HepG2 (cell line): Measurements from ENCODE around the gene EFL1. TPM values are rescaled to one million over a fixed set of nuclear protein-coding genes. Genes with fewer than 3 reads are reported as not detected.

Experiments
- ATAC-seq: fragments of 200-7000 bp; cut with Tn5 transposase; 3 replicates; pipeline ENCODE4 v1.9.1; 2020; ENCODE audit warnings: mild to moderate bottlenecking, moderate library complexity
- BruUV-seq: library from RNA; stranded (reverse); fragments of 400-500 nt; replicated peaks from 2 replicates; lab custom pipeline; 2021; lab: Mats Ljungman, UMichigan
- CTCF ChIA-PET: fragments of 300-600 bp; formaldehyde crosslinking; extraction: SDS; loops from one replicate; lab custom pipeline; 2021; ENCODE audit warnings: low total read pairs, inconsistent platforms, low intra/inter-chr PET ratio; lab: Yijun Ruan, JAX
- POLR2A ChIA-PET: fragments of 350-600 bp; sonication (Branson Sonifier 250); formaldehyde crosslinking; loops from one replicate; lab custom pipeline; 2020; ENCODE audit warnings: antibody characterized with exemption, inconsistent platforms; lab: Yijun Ruan, JAX
- DNase-seq: peaks from one replicate; pipeline ENCODE4 v3.0.0-alpha.2; 2015; ENCODE audit warnings: low spot score
- FAIRE-seq: peaks from 3 replicates; lab custom pipeline; 2011; peaks lifted over from hg19 to GRCh38; lab: Jason Lieb, UNC
- H2AFZ ChIP-seq: one replicate; pipeline ENCODE4 v1.6.1; 2011; ENCODE audit warnings: low read length, inconsistent platforms
- H3K27ac ChIP-seq: fragments of 300-600 bp; 3 replicates; pipeline ENCODE4 v1.8.0; 2011; ENCODE audit warnings: mixed run types, mild to moderate bottlenecking, mixed read lengths, low read length, inconsistent platforms; ENCODE audit not compliant: insufficient read depth; ENCODE audit errors: extremely low read length
- H3K27me3 ChIP-seq, 2 experiments: fragments of 200-600 bp in 1 of 2; 2 replicates in 1 of 2; 3 replicates in 1 of 2; pipeline versions ENCODE4 v1.6.0 to v1.8.0; 2011; ENCODE audit warnings: low read length in 2 of 2, mild to moderate bottlenecking in 2 of 2, moderate library complexity in 2 of 2, inconsistent platforms in 1 of 2; ENCODE audit not compliant: insufficient read depth in 2 of 2, control insufficient read depth in 1 of 2
- H3K36me3 ChIP-seq, 2 experiments: fragments of 200-600 bp in 1 of 2; replicated peaks in 1 of 2; 2 replicates in 1 of 2; 3 replicates in 1 of 2; pipeline versions ENCODE4 v1.5.1 to v1.8.0; 2011; ENCODE audit warnings: low read length in 2 of 2, inconsistent platforms in 1 of 2; ENCODE audit not compliant: insufficient read depth in 2 of 2, control insufficient read depth in 1 of 2
- H3K4me1 ChIP-seq: 2 replicates; pipeline ENCODE4 v1.5.1; 2012; ENCODE audit warnings: low read length, inconsistent platforms; ENCODE audit not compliant: insufficient read depth
- H3K4me2 ChIP-seq: 2 replicates; pipeline ENCODE4 v1.6.0; 2011; ENCODE audit warnings: low read depth, low read length, inconsistent platforms
- H3K4me3 ChIP-seq, 3 experiments: fragments of 200-600 bp in 1 of 3; sonication (generic), shearing (Covaris generic) in 1 of 3; replicated peaks in 1 of 3; 2 replicates each; pipeline ENCODE4 v1.5.1; 2011 to 2016; ENCODE audit warnings: low read length in 3 of 3, inconsistent platforms in 2 of 3, low read depth in 2 of 3, mild to moderate bottlenecking in 2 of 3, control low read depth in 1 of 3, mixed read lengths in 1 of 3; ENCODE audit not compliant: insufficient read depth in 1 of 3
- H3K79me2 ChIP-seq: one replicate; pipeline ENCODE4 v1.6.1; 2011; ENCODE audit warnings: low read length, inconsistent platforms; ENCODE audit not compliant: insufficient read depth
- H3K9ac ChIP-seq: 2 replicates; pipeline ENCODE4 v1.6.0; 2011; ENCODE audit warnings: mild to moderate bottlenecking, low read depth, low read length, inconsistent platforms; ENCODE audit not compliant: insufficient read depth
- H3K9me3 ChIP-seq: 2 replicates; pipeline ENCODE4 v1.5.1; 2012; ENCODE audit warnings: mild to moderate bottlenecking, low read length
- H4K20me1 ChIP-seq: 2 replicates; pipeline ENCODE4 v1.6.0; 2011; ENCODE audit warnings: inconsistent platforms, mild to moderate bottlenecking, low read length, moderate library complexity; ENCODE audit not compliant: insufficient read depth
- ETS1 ChIP-seq: sonication (generic); formaldehyde crosslinking; IDR thresholded peaks from 2 replicates; pipeline ENCODE4 v1.4.0; 2020; ENCODE audit warnings: missing genetic modification reagents
- NFATC3 ChIP-seq: sonication (generic); formaldehyde crosslinking; IDR thresholded peaks from 2 replicates; pipeline ENCODE4 v1.5.1; 2020; ENCODE audit warnings: mild to moderate bottlenecking, missing genetic modification reagents
- PRDM4 ChIP-seq: sonication (generic); formaldehyde crosslinking; IDR thresholded peaks from 2 replicates; pipeline ENCODE4 v1.9.0; 2021; ENCODE audit warnings: missing genetic modification reagents, borderline replicate concordance
- SALL1 ChIP-seq: sonication (generic); formaldehyde crosslinking; IDR thresholded peaks from 2 replicates; pipeline ENCODE4 v1.8.0; 2022; ENCODE audit warnings: mild to moderate bottlenecking, missing genetic modification reagents
- ZNF562 ChIP-seq: sonication (generic); formaldehyde crosslinking; IDR thresholded peaks from 2 replicates; pipeline ENCODE4 v1.8.0; 2022; ENCODE audit warnings: missing genetic modification reagents, borderline replicate concordance
- WGBS: methylation state at CpG from one replicate; pipeline ENCODE4 v1.1.6; 2017; ENCODE audit warnings: low lambda C conversion rate; 5-methylcytosine and 5-hydroxymethylcytosine counted together
- in situ Hi-C: cut with HindIII; loops from 2 replicates; pipeline ENCODE4 v1.10.0; 2017; ENCODE audit warnings: low pct_unique_long_range_greater_than_20kb; ENCODE audit not compliant: extremely low pct_ligation_motif_present
- intact Hi-C: fragments of 100-400 bp; cut with micrococcal nuclease; formaldehyde crosslinking; loops from one replicate; pipeline ENCODE4 v1.10.0; 2022; ENCODE audit not compliant: unreplicated experiment
- polyA plus RNA-seq, 8 experiments: library from polyadenylated mRNA; depleted of rRNA in 3 of 8; stranded (reverse) in 7 of 8; unstranded in 1 of 8; fragments of >200 nt; fragmentation: Illumina TruSeq in 4 of 8; extraction: Trizol in 4 of 8; gene quantifications; 2 replicates each; pipeline versions ENCODE4 v1.2.1 to v1.2.3, GENCODE V29; 2011 to 2016; ENCODE audit warnings: low read depth in 4 of 8, missing spikeins in 1 of 8, mixed read lengths in 1 of 8; ENCODE audit not compliant: insufficient read depth in 1 of 8
- total RNA-seq, 5 experiments: library from RNA; depleted of rRNA; stranded (reverse); fragments of >200 nt; fragmentation: Illumina TruSeq; extraction: Trizol; gene quantifications; 2 replicates each; pipeline ENCODE4 v1.2.3, GENCODE V29; 2016; ENCODE audit warnings: low read depth in 1 of 5

Gene EFL1
- total and polyA plus RNA-seq, 2 of the 13 experiments (the other 11 are each of a cell fraction or from before 2014, with no cell fraction given), result 6.4 to 12.0 TPM

GRCh38 chr15:82158811-82159210 is 103.7 kb downstream of the EFL1 start:
- CTCF ChIA-PET, result no interaction called here
- H2AFZ ChIP-seq, result no peak overlapping the region

More at GRCh38 chr15:82158811-82159210, 103.7 kb downstream of the EFL1 start:
- Histone ChIP-seq H4K20me1 (no peaks in the 10 kb centered on the region), H3K9me3 (no peaks in the 10 kb centered on the region), H3K36me3 (peaks cover 9 to 18% of the 10 kb centered on the region in 2 experiments; a peak in 3 of 5 replicates), H3K79me2 (no peaks in the 10 kb centered on the region), H3K9ac (no peak overlapping the region), H3K27me3 (no peaks in the 10 kb centered on the region), H3K4me1 (no peaks in the 10 kb centered on the region), H3K4me3 (no peak overlapping the region), H3K27ac (no peak overlapping the region), H3K4me2 (no peak overlapping the region)
- no TSS peak for BruUV-seq
- no peak for TF ChIP-seq PRDM4 (CRISPR knock-in tag)
- no peak for TF ChIP-seq ZNF562 (CRISPR knock-in tag)
- no peak for TF ChIP-seq NFATC3
- no peak for TF ChIP-seq ETS1 (CRISPR knock-in tag)
- TF ChIP-seq SALL1 (CRISPR knock-in tag), result no peak
- 89% methylated on average over 4 of the region's 4 CpGs for WGBS
- intact Hi-C loops, result no loop called here
- in situ Hi-C loops, result no loop called here
- FAIRE-seq (no peak), DNase-seq (no peak), ATAC-seq (no peak)
- POLR2A ChIA-PET, result no interaction called here
